ENCODE measurements around the gene EEFSEC.
A peak's percentile ranks its signal among the peaks of the same experiment; 100 is the strongest.

Gene EEFSEC

GRCh38 chr3:128218548-128219257 lies 65.4 kb downstream of the EEFSEC start:
- no peak for DNase-seq

- DNase-seq, result no peak
Measured at GRCh38 chr3:128221328-128221727, 68.0 kb downstream of the EEFSEC start.

- DNase-seq, result no peak
Measured at GRCh38 chr3:128222796-128223385, 69.6 kb downstream of the EEFSEC start.

GRCh38 chr3:128226186-128226725 lies 73.0 kb downstream of the EEFSEC start:
- DNase-seq, result no peak

GRCh38 chr3:128226795-128227395 lies 73.6 kb downstream of the EEFSEC start:
- DNase-seq, result peak; percentile 64

- DNase-seq, result no peak
Measured at GRCh38 chr3:128227507-128227906, 74.2 kb downstream of the EEFSEC start.

GRCh38 chr3:128228366-128228910 lies 75.2 kb downstream of the EEFSEC start:
- DNase-seq, result no peak

GRCh38 chr3:128229106-128229857 lies 76.0 kb downstream of the EEFSEC start:
- no peak for DNase-seq

GRCh38 chr3:128231606-128232005 lies 78.3 kb downstream of the EEFSEC start:
- no peak for DNase-seq

GRCh38 chr3:128232376-128233178 lies 79.3 kb downstream of the EEFSEC start:
- no peak for DNase-seq

GRCh38 chr3:128235207-128235926 lies 82.1 kb downstream of the EEFSEC start:
- DNase-seq, result no peak

- no peak for DNase-seq
Measured at GRCh38 chr3:128236657-128237056, 83.4 kb downstream of the EEFSEC start.

- no peak for DNase-seq
Measured at GRCh38 chr3:128237348-128238183, 84.3 kb downstream of the EEFSEC start.

- no peak for DNase-seq
Measured at GRCh38 chr3:128238184-128238489, 84.9 kb downstream of the EEFSEC start.

- DNase-seq, result no peak
Measured at GRCh38 chr3:128239304-128239703, 86.0 kb downstream of the EEFSEC start.

GRCh38 chr3:128240232-128240631 lies 87.0 kb downstream of the EEFSEC start:
- no peak for DNase-seq

- DNase-seq, result no peak
Measured at GRCh38 chr3:128241741-128242140, 88.5 kb downstream of the EEFSEC start.

- DNase-seq, result no peak
Measured at GRCh38 chr3:128242818-128243601, 89.7 kb downstream of the EEFSEC start.

GRCh38 chr3:128243602-128244504 lies 90.6 kb downstream of the EEFSEC start:
- no peak for DNase-seq

Data from activated CD8-positive, alpha-beta memory T cell treated with anti-CD3 and anti-CD28 coated beads for 24 hours (primary cell).